Heart right ventricle (tissue), 16 donors: Measurements from ENCODE around the gene SLC4A2. TPM values are rescaled to one million over a fixed set of nuclear protein-coding genes. Genes with fewer than 3 reads are reported as not detected.

Experiments
- ATAC-seq, 8 donors: fragments of 200-7000 bp; cut with Tn5 transposase; one replicate each; pipeline ENCODE4 v1.9.1; 2020; ENCODE audit warnings: mild to moderate bottlenecking in 8 of 8, moderate library complexity in 8 of 8, moderate number of reproducible peaks in 1 of 8
- DNase-seq, 2 donors: peaks; one replicate each; pipeline ENCODE4 v3.0.0-alpha.2; 2020
- H3K27ac ChIP-seq, 10 donors: fragments of 200-600 bp; sonication (generic) in 2 of 10; one replicate each; pipeline versions ENCODE4 v1.5.0 to v1.8.0; 2020 to 2022; ENCODE audit warnings: mild to moderate bottlenecking in 3 of 10
- H3K27me3 ChIP-seq, 7 donors: fragments of 200-600 bp; one replicate each; pipeline ENCODE4 v1.8.0; 2021 to 2022; ENCODE audit warnings: mild to moderate bottlenecking in 2 of 7
- H3K36me3 ChIP-seq, 9 donors: fragments of 200-600 bp; sonication (generic) in 1 of 9; one replicate each; pipeline versions ENCODE4 v1.5.0 to v1.8.0; 2020 to 2022; ENCODE audit warnings: mild to moderate bottlenecking in 2 of 9
- H3K4me1 ChIP-seq, 9 donors: fragments of 200-600 bp; sonication (generic) in 1 of 9; one replicate each; pipeline versions ENCODE4 v1.5.0 to v1.8.0; 2020 to 2022; ENCODE audit warnings: mild to moderate bottlenecking in 4 of 9
- H3K4me3 ChIP-seq, 10 donors: fragments of 200-600 bp; sonication (generic) in 2 of 10; one replicate each; pipeline versions ENCODE4 v1.5.0 to v1.8.0; 2020 to 2022; ENCODE audit warnings: mild to moderate bottlenecking in 7 of 10, moderate library complexity in 2 of 10
- H3K9me3 ChIP-seq, 11 donors: fragments of 200-600 bp in 10 of 11; sonication (generic) in 2 of 11; one replicate each; pipeline versions ENCODE4 v1.5.0 to v1.8.0; 2013 to 2022; ENCODE audit warnings: mild to moderate bottlenecking in 2 of 11, control low read depth in 1 of 11, moderate library complexity in 1 of 11
- WGBS, 2 donors: extraction: QIAGEN DNeasy Blood & Tissue Kit; methylation state at CpG; one replicate each; pipeline ENCODE4 v1.1.7; 2013; ENCODE audit warnings: inconsistent platforms in 1 of 2; 5-methylcytosine and 5-hydroxymethylcytosine counted together
- intact Hi-C, 10 donors: fragments of 100-400 bp; cut with DNase I; formaldehyde crosslinking; loops; one replicate each; pipeline versions ENCODE4 v1.11.1 to v1.14.2; 2022
- polyA plus RNA-seq, 2 donors: library from polyadenylated mRNA; stranded (reverse); fragments of 200-250 nt; gene quantifications; one replicate each; pipeline ENCODE4 v1.2.3, GENCODE V29; 2013
- total RNA-seq, 10 donors: library from RNA; stranded (reverse); fragmentation: NEBNext Ultra II Directional in 3 of 10; extraction: Animal tissue kit (Norgen Biotek cat#: 25700) in 3 of 10; gene quantifications; one replicate each; pipeline versions ENCODE4 v1.2.1 to v1.2.4, GENCODE V29; 2021 to 2023
- TF ChIP-seq, protein P1 (sequence below), 9 donors: fragments of 200-600 bp; sonication (generic) in 2 of 9; IDR thresholded peaks; one replicate each; pipeline versions ENCODE4 v1.5.0 to v1.8.0; 2021 to 2022; ENCODE audit warnings: antibody characterized with exemption in 9 of 9, mild to moderate bottlenecking in 5 of 9, moderate library complexity in 1 of 9
- donor health status: Arrhythmogenic right ventricular cardiomyopathy.
- donor health status: ischemic (EF 13 %, LVEDD 7.1; RV severe dilation, severe dysfunction).
- donor health status: healthy with polysubstance abuse.
- donor health status: DM: no; HTN: yes; CAD: no.
- donor health status: DM: no; HTN: no; CAD: no.
- donor health status: ischemic (EF 25% LVEDD 6.9; RV normal size, moderate dysfunction).
- donor health status: ischemic (EF 25% LVEDD 5.7; RV mildly dilated, moderate dysfunction).
- donor health status: healthy.
- donor health status: DM: yes; HTN: yes; CAD: no.
- donor health status: Ischemic cardiomyopathy.
- donor health status: ischemic (EF 35%, LVEDD 5.7; RV mildly dilated, moderate dysfunction).
- donor health status: nonischemic (EF 11% LVEDD 7.7; RV severe dilation, severe dysfunction).
- donor health status: DM: yes; HTN: yes; CAD: no.
- donor health status: PGD.
- donor health status: ischemic (EF 29% LVEDD 5.4; RV normal size, mild dysfunction).
- donor health status: nonischemic (EF 23%, LVEDD 6.1; RV moderate dilation, normal function).

SLC4A2 gene
- total and polyA plus RNA-seq, 12 donors = 36.0 to 109 (median 54.6) TPM

DNA sequence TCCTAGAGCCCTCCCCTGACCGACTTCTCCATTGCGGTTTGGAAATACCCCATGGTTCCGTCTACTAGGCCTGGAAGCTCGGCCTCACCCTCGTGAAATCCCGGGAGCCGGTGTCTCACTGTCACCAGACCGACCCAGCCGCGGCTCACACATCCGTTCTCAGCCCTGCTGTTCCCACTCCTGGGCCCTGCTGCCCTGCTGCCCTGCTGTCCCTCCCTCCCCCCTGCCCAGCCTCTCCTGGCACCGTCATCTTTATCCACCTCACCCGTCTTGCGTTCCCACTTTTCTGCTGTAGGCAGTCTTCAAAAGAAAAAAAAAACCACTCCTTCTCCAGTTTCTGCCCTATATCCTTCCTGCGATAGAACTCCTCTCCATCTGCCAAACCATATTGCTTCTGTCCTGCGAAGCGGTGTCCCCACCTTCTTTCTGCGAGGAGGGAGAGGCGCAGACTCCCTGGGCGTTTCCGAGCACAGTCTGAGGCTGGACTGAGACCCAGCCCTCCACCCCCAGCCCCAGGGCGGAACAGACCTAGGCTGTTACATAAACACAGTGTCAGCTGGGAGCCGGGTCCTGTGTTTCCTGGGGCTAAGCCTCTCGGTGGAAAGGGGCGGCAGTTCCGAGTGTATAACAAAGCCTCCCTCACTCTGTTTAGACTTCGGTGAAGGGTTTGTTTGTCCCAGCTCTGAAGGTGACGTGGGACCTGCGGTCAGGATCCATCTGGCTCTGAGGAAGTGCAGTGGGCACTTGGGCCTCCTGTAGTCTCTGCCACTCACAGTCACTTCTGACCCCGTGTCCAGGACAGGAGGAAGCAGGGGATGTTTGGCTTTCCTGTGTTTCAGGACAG is 29.7 kb downstream of the SLC4A2 start:
- H3K27me3 ChIP-seq = no peaks in the 10 kb centered on the region
- TF ChIP-seq, protein P1, sequence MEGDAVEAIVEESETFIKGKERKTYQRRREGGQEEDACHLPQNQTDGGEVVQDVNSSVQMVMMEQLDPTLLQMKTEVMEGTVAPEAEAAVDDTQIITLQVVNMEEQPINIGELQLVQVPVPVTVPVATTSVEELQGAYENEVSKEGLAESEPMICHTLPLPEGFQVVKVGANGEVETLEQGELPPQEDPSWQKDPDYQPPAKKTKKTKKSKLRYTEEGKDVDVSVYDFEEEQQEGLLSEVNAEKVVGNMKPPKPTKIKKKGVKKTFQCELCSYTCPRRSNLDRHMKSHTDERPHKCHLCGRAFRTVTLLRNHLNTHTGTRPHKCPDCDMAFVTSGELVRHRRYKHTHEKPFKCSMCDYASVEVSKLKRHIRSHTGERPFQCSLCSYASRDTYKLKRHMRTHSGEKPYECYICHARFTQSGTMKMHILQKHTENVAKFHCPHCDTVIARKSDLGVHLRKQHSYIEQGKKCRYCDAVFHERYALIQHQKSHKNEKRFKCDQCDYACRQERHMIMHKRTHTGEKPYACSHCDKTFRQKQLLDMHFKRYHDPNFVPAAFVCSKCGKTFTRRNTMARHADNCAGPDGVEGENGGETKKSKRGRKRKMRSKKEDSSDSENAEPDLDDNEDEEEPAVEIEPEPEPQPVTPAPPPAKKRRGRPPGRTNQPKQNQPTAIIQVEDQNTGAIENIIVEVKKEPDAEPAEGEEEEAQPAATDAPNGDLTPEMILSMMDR (IDR thresholded peaks at IDR 0.05) = no peak
- H3K27ac ChIP-seq = peak overlapping the region; percentile 81 to 94 (median 89)
- WGBS, 2 donors = 42 to 53% methylated on average over 30 of the region's 30 CpGs
- intact Hi-C loops = no loop called here
- DNase-seq (peak; percentile 65 to 72), ATAC-seq (peak; percentile 36 to 78 (median 63))
- peak overlapping the region in 9 of 10 donors; percentile 71 to 88 (median 78) for H3K4me3 ChIP-seq
- peaks cover 23 to 70% (median 55%) of the 10 kb centered on the region in 9 donors for H3K4me1 ChIP-seq
- no peaks in the 10 kb centered on the region for H3K9me3 ChIP-seq
- peaks cover 0 to 14% (median 0%) of the 10 kb centered on the region in 9 donors for H3K36me3 ChIP-seq

DNA sequence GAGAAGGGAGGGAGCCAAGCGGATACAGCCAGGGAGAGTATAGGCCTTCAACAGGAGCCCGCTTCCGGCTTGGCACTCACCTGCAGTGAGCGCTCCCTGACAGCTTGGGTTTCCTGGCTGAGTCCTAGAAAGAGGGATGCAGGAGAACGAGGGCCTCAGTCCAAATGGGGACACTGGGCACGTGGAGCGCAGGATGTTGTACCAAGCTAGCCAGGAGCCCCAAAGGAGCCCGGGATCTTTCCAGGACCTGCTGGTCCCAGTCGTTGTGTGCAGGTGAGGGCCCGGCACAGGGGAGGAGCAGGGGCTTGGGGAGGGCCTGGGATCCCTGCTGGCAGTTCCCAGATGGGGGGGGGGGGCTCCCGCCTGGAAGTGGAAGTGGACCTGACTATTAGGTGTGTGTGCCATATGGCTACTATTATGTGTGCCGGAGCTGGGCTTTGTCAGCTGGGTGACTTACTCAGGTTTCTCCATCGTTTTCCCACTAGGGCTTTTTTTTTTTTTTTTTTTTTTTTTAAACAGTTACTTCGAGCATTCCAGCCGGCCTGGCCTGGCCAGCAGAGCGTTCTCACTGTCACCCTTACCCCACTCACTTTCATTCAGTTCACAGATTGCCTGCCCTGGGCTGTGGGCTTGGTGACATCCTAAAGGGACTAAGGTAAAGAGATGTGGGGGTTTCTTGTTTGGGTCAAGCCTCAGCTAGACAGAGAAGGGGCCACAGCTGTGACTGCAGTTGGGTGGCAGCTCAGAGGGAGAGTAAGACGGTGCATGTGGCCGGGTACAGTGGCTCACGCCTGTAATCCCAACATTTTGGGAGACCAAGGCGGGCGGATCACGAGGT is 30.7 kb downstream of the SLC4A2 start:
- Histone ChIP-seq H3K4me1 (peaks cover 23 to 73% (median 55%) of the 10 kb centered on the region in 9 donors), H3K4me3 (peak overlapping the region in 8 of 10 donors; percentile 71 to 88 (median 80)), H3K27ac (peak overlapping the region; percentile 81 to 94 (median 89)), H3K9me3 (no peaks in the 10 kb centered on the region), H3K36me3 (peaks cover 0 to 14% (median 0%) of the 10 kb centered on the region in 9 donors), H3K27me3 (no peaks in the 10 kb centered on the region)
- 69 to 72% methylated on average over 22 of the region's 22 CpGs for WGBS, 2 donors
- intact Hi-C loops = loop anchor here in 1 of 10 donors (5.0 kb wide), 1 partner anchor 63 kb away; the partner anchor contains the start of gene ABCB8
- no peak for ATAC-seq
- TF ChIP-seq, protein P1 (IDR thresholded peaks at IDR 0.05) = no peak
- DNase-seq = no peak

DNA sequence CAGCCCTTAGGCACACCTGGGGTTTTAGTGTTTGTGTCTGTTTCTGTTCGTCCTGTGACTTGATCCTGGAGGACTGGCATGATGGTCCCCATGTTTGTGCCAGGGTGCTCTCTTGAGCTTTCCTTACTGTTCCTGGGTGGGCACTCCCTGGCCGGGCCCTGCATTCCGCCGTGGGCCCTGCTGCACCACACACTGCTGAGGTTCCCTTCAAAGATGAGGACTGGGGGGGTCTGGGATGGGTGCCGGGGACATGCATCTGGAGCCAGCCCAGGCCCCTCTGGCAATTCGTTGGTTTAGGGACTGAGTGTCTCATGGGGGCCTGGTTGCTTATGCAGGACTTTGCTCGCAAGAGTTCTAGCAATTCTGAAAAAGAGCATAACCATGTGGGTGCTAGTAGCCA is 31.6 kb downstream of the SLC4A2 start:
- 90 to 91% methylated on average over 7 of the region's 7 CpGs for WGBS, 2 donors
- no peak for ATAC-seq
- Histone ChIP-seq H3K9me3 (no peaks in the 10 kb centered on the region), H3K36me3 (peaks cover 0 to 14% (median 0%) of the 10 kb centered on the region in 9 donors), H3K4me1 (peaks cover 23 to 72% (median 48%) of the 10 kb centered on the region in 9 donors), H3K27ac (peak overlapping the region in 3 of 10 donors; percentile 88 to 94 (median 93)), H3K4me3 (no peak overlapping the region), H3K27me3 (no peaks in the 10 kb centered on the region)
- TF ChIP-seq, protein P1 (IDR thresholded peaks at IDR 0.05) = no peak
- no peak for DNase-seq
- intact Hi-C loops = loop anchor here in 1 of 10 donors (5.0 kb wide), 1 partner anchor 64 kb away; the partner anchor contains the start of gene ABCB8

DNA sequence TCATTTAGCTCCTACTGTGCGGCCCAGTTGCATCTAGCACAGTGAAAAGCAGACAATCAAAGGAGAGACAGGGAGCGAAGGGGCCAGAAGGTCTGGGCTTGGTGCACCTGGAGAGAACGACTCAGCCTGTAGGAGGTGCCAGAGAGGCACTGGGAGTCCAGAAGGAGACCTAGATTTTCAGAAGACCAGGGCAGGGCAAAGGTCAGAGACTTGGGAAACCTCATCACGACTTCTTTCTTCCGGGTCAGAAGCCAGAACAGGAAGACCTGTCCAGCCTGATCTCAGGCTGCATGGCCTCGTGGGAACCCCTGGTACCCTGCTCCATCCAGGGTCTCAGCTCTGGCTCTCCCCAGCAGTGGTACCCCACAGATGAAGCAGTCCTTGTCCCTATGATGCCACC is 32.0 kb downstream of the SLC4A2 start:
- Histone ChIP-seq H3K9me3 (no peaks in the 10 kb centered on the region), H3K4me3 (no peak overlapping the region), H3K36me3 (peaks cover 0 to 14% (median 0%) of the 10 kb centered on the region in 9 donors), H3K4me1 (peaks cover 23 to 73% (median 48%) of the 10 kb centered on the region in 9 donors), H3K27me3 (no peaks in the 10 kb centered on the region), H3K27ac (peak overlapping the region in 2 of 10 donors; percentile 93 to 94)
- ATAC-seq (no peak), DNase-seq (no peak)
- WGBS, 2 donors = 55 to 56% methylated on average over 6 of the region's 6 CpGs
- TF ChIP-seq, protein P1 (IDR thresholded peaks at IDR 0.05) = peak in 8 of 9 donors; percentile 17 to 58 (median 42)
- intact Hi-C loops = loop anchor here in 1 of 10 donors (5.0 kb wide), 1 partner anchor 64 kb away; the partner anchor contains the start of gene ABCB8
